A204.1 (cell line): ENCODE data around the gene GAS7.

Experiments
- FAIRE-seq: peaks from 2 replicates; lab custom pipeline; 2012; peaks lifted over from hg19 to GRCh38; lab: Jason Lieb, UNC

Gene GAS7

DNA sequence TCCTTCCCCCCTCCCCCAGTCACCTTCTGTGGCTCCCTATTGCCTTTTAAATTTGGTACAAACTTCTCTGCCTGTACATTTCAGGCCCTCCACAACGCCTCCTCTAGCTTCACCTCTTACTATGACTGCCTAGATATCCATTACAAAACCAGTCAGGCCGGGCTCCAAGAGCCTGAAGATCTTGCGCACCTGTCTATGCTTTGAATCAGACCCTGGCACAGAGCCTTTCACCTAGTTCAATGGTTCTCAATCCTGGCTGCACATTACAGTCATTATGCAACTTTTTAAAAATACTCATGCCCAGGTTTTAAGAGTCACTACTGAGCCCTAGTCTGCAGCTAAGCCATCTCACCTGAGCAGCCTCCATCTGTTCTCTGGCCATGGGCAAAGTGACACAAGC is 1.6 kb upstream of the GAS7 start:
- no peak for FAIRE-seq

DNA sequence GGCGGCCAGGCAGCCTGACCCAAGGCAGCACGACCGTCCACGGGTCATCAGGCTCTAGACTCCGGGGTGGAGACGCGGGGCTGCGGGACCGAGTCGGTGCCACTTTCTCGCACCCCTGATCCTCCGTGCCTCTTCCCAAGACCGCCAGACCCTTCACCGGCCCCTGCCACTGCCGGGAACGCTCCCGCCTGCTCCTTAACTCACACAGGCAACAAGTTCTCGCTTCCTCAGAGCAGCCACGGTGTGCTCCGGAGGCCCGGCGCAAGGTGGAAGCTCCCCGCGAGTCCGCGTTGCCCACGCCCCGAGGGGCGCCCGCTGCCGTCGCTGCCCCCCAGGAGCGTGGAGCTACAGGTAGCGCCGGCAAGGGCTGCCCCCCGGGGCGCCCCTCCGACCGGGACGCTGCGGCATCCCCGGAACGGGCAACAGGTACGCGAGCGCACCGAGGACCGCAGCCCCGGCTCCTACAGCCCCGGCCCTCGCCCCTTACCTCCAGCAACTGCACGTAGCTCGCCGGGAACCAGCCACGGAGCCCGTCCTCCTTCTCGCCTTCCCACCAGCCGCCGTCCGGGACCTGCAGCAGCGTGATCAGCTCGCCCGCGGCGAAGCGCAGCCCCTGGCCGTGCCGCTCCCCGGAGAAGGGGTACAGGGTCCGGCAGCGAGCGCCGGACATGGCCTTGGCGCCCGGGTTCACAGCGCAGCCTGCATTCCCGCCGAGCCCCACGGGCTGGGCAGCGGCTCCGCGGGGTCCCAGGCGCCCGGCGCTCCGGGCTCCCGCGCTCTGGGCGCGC is 491 bp downstream of the GAS7 start:
- no peak for FAIRE-seq

DNA sequence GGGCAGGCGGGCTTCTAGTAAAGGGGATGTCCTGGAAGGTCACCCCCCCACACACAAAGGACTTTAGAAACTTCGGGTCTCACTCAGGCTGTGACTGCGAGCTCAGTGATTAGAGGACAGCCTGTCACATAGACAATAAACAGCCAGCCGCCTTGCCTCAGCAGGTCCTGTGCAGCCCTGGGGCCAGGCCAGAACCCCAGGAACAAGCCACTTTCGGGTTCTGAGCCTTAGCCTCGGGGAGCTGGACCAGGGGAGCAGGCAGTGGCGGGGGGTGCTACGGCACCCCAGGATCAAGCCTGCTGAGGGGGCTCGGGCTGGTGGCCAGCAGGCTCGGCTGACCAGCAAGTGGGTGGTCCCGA is 1.1 kb downstream of the GAS7 start:
- FAIRE-seq: no peak

DNA sequence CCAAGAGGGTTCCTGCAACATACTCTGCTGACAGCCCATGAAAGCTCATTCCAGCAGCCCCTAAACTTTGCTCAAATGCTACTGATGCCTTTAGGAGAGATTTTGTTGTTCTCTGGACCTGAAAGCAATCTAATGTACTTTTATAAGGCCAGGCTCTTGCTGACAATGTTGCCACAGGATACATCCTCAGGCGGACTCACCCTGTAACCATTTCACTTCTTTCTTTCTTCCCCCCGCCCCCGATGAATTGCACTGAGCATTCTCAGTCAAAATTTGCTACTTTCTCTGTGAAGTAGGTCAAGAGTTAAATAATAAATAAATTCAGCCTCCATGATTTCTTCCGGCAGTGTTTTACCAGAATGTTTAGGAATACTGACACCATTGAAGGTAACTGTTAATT is 1.5 kb downstream of the GAS7 start:
- FAIRE-seq: no peak

DNA sequence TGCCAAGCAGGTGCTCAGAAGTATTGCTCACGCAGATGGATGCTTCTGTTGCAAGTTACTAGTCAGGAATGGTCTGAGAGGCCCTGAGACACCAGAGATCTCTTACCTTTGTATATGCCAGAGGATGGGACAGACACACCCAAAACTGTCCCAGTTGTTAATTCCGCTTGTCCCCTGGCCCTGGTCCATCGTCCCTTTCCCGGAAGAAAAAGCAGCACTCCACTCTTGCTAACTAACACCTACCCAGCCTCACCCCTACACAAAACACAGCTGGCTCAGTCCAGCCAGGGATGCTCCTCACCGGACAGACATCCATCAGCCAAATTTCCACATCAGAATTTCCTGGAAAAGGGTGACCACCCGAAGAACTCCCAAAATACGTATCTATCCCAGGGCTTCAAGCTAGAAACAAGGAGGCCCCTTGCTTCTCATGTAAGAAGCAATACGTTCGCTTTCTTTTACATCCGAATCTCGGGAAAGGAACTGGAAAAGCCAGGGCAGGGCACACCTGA is 2.0 kb downstream of the GAS7 start:
- no peak for FAIRE-seq

DNA sequence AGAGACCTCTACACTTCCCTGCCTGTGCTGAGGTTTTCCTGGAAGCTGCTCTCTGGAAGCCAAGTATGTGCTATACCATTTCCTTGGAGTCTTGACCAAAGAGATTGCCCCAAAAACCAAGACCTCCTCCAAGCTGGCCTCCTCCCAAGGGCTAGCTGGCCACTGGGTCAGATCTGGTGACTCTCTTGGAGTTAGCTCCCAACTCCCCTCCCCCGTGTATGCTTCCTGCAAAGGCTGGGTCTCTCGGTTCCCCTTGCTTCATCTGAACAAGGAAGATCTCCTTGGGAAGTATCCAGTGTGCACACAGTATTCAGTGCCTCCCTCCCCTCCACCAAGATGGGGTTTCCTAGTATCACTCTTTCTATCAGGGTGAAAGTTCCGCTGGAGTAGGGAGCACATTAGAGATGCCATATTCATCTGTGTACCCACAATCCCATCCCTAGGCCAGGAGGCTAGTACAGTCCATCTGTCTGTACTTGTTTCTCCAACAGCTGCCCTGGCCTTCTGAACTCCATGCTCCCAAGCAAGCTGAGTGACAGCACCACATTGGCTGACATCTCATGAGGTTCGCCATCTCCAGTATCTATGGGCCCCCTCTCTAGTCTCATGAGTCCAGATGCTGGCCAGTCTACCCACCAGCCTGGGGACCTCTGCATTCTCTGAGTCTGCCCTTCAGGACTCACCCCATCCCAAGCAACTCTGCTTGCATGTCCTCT is 3.2 kb downstream of the GAS7 start:
- no peak for FAIRE-seq

DNA sequence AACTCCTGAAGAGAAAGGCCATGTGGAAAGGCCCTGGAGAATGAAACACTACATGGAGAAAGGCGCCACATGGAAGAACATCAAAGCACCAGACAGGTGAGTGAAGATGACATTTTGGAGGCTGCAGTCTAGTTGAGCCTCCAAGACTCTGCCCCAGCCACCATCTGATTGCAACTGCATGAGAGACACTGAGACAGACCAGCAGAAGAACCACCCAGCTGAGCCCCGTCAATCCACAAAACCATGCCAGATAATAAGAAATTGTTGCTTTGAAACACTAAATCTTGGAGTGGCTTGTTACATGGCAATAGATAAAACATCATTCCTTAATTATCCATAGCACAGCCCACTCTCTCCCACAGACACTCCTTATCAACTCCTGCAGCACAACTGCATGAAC is 4.8 kb downstream of the GAS7 start:
- no peak for FAIRE-seq

DNA sequence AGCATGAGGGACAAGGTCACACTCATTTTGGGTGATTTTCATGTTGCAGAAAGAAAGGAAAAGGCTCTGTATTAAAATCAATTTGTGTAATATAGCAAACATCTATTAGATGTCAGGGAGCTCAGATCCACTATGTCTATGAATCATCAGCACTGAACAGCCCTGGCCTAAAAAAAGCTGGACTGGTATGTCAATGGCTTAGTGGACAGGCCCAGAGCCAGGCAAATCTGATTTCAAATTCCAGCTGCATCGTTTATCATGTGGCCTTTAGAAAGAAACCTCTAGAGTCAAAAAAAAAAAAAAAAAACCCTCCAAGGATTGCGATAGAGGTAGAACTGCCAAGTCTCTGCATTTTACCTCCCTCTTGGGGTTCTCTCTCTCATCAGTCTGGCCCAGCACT is 5.4 kb downstream of the GAS7 start:
- no peak for FAIRE-seq

DNA sequence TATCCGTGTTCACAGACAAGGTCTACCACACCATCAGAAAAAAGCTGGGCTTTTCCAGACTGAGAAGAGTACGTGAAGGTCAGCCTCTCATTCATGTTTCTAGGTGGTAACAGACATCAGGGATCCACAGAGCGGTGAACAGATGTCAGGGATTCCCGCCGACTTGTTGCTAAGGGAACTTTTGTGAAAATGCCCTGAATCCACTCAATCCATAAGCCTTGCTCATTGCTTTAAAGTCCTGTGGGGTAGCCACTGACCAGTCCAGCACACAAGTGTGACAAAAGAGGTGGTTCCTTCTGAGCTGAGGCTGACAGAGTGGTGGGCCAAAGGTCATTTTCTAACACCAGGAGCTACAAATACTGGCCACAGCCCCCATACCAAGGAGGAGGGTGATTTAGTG is 5.9 kb downstream of the GAS7 start:
- no peak for FAIRE-seq

DNA sequence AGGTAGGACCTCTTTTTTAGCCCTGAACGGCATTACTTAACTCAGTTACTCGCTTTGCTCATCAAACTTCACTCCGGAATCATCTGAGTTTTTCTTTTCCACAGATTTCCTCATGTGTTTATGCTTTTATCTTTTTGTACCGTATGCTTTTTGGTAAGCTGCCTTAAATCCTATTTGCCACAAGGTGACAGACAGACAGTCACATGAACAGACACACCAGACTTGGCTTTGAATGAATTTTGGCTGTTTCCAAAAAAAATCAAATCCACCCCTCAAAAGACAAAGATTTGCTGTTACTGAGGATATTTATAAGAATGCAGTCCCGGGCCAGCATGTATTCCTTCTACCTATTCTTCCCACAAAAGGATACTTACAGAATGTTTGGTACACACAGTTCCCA is 10.9 kb downstream of the GAS7 start:
- no peak for FAIRE-seq

DNA sequence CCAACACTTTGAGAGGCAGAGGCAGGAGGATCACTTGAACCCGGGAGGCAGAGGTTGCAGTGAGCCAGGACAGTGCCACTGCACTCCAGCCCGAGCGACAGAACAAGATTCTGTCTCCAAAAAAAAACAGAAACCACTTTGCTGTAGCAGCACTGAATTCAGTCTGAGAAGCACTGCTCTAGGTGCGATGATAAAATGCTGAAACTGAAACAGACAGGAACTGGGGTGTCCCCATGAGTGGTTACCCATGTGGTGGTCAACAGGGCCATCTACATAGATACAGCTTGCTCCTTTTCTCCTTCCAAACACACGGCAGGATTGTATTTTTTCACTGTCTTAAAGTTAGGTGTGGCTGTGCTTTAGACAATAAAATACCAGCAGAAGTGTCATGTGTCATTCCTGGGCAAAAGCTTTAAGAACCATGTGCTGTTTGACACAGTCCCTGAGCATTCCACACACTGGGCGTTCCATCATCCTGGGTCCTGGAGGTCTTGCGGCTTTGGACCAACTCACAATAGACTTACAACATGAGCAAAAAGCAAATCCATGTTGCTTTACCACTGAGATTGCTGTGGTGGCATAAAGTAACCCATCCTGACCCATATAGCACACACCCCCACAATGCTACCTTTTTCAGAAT is 11.5 kb downstream of the GAS7 start:
- no peak for FAIRE-seq

DNA sequence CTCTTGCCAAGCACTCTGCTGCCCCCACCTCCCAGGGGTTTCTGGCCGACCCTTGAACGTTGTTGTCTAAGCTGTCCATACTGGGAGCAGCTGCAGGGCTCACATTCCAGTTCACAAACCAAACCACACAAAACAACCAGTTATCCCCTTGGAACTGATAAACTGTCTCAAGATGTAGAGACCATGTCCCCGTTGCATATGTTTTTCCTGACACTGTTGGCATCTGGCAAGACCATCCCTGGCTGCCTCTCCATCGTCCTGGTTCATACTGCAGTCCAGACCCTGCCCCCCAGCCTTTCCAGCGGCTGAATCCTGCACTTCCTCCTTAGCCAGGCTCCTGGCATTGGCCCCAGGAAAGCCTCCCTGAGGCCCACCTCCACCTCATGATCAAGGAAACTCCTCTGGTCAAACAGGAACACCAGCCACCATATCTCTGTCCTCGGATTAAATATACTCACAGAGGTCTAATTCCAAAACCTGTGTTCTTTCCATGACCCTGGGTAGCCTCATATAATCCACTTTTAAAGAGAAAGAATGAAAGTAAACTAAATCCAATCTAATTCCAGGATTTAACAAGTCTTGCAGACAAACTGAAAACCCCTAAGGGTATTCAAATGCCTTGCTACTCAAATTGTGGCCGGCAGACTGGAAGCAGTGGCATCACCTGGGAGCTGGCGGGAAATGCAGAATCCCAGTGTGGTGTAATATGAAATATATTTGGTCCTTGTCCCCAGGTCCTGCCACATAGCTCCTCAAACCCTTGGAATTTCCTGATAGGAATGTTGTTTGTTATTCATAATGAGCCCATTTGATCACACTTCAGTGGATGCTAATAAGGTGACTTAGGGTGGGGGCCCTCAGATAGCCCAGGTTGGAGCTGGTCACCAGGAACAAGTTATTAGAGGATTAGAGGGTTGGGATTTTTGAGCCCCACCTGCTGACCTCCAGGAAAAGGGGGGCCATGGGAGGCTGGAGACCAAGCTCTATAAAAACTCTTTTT is 14.2 kb downstream of the GAS7 start:
- FAIRE-seq: no peak

DNA sequence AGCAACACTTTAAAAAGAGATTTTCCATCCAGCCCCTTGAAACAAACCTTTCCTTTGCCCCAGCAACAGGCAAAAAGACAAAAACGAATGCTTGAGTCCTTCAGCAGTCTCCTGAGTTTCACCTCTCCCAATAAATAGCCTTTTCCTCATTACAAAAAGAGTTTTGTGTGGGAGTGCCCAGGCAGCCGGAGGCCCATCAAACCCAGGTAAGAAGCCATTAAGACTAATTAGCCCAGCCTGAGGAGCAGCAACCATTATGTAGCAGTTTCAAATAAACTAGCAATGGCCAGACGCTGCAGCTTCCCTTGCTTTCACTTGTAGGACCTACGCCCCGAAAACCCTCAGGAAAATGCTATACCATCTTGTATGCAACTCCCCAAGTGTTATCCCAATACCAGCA is 15.6 kb downstream of the GAS7 start:
- FAIRE-seq: no peak

DNA sequence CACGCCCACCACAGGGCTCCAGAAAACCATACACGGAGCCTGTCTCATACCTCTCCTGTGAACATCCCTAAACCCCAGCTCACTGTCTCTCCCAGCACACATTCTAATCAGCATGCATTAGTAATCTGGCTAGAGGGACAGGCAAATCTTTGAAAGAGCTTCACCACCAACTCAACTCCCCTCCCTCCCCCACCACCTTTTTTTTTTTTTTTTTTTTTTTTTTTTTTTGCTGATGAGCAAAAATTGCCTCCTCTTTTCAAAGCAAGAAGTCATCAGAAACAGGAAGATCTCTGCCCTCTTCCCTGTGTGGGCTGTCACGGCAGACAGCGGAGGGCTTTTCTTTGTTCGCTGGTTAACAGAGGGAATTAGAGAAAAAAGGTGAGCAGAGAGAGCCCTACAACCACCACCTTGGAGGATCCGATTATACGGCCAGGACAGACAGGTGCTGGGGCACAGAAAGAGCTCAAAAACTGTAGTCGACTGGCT is 19.9 kb downstream of the GAS7 start:
- FAIRE-seq: no peak

DNA sequence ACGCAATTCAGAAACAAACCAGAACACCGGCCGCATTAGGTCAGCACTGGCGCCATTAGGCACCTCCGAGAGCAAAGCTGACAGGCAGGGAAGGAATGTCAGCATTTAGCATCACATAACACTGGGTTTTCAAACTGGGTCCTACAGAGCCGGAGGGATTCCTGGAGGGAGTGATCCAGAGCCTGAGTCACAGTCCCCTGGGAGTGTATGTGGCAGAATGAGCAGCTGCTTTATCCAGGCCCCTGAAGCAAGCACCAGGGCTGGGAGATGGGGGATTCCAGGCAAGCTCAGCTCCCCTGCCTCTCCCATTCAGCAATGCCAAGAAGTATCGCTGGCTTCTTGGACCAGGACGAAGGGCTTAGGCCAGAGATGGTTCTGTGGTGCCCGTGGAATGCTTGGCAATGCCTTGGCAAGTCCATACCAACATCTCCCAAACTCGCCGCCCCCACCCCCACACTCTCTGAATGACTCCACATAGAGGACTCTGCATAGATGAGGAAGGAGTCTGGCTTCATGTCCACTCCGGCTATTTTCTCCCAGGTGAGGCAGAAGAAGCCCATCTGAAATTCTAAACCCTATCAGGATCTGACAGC is 20.4 kb downstream of the GAS7 start:
- FAIRE-seq: no peak

DNA sequence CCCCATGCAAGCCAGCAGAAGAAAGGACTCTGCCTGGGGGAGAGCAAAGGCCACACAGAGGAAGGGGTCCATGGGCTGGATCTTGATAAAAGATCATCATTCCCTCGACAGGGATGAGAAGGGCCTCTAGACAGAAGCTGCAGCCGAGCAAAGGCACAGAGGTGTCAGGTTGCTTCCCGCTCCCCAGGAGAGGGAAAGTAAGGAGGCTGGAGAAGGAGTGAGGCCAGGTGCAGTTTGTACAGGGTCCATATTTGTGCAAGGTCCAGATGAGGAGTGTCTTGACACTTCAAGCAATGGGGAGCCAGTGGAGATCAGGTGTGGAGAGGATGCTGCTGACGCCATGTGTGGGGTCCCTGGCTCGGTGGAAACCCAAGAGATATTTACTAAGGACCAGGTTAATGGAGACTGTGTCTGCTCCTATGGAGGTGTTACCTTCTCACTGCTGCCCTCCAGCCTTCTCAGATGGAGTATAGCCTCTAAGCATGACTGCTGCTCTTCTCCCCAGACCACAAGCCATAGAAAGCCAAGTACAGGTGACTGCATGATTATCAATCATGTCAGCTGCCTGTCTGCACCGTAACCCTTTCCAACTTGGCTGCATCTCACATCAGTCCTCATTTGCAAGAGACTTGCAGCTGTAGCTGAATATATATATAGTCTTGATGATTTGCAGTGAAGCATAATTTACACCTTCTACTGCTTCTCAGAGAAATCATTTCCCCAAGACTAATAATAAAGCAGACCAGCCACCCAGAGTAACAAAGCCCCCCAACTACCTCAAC is 21.1 kb downstream of the GAS7 start:
- FAIRE-seq: no peak

DNA sequence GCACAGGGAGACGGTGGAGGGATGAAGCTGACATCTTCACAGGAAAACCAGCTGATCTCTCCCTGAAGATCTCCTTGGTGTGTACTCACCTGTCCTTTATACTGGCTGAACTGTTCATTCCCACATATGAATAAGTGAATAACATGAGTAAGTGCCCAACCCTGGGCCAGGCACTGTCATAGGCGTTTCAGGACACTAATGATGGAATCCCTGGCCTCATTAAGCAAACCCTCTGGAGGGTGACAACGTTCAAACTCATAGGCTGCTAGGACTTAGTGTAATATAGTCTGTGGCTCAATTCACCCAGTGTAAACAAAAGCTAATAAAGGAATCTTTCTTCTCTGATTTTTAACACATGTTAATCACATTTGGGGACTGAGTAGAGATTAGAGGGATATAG is 24.5 kb downstream of the GAS7 start:
- FAIRE-seq: no peak

DNA sequence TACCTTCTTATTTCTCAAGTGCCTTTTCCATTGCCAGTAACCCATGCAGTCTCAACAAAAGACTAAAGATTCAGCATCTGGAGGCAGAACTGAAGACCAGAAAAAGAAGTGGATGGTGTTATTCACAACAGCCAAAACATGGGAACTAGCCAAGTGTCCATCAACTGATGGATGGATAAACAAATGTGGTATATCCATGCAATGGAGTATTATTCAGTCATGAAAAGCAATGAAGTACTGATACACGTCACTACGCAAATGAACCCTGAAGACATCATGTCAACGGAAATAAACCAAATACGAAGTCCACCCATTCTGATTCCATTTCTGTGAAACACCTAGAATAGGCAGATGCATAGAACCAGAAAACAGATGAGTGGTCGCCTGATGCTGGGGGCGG is 25.6 kb downstream of the GAS7 start:
- FAIRE-seq: no peak

DNA sequence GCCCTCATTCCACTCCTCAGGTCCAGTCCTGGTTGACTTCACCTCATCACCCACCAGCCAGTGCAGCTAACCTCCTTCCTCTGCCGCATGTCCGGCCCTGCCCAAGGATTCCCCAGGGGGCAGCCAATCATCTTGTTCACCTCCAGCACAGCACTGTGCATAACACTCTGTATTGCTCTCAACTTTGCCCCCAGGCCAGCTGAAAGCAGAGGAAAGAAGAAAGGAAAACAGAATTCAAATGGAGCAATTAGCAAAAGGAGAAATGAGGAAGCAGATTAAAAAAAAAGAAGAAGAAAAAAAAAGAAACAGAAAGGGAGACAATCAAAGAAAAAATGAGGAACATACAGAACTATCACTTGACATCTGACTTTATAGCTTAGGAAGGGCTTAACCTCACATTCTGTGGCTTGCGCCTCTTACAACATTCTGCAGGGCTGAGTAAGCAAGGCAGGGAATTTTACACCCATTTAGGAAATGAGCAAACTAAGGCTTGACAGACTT is 26.1 kb downstream of the GAS7 start:
- no peak for FAIRE-seq

DNA sequence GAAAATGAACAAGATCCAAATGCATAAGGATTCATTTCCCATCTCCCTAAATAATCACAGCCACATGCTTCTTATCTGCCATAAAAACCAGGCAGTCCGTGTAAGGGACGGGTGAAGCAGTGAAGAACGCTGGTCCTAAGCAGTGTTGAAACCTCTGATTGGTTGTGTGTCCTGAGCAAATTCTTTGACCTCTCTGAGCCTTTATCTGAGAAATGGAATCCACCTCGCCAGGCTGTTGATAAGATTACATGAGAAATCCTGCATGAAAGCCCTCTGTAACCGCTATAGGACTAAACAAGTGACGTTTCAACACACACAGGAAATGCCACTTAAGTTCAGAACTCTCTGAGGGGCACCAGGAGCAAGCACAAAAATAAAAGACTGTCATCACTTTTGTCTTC is 26.8 kb downstream of the GAS7 start:
- FAIRE-seq: no peak

DNA sequence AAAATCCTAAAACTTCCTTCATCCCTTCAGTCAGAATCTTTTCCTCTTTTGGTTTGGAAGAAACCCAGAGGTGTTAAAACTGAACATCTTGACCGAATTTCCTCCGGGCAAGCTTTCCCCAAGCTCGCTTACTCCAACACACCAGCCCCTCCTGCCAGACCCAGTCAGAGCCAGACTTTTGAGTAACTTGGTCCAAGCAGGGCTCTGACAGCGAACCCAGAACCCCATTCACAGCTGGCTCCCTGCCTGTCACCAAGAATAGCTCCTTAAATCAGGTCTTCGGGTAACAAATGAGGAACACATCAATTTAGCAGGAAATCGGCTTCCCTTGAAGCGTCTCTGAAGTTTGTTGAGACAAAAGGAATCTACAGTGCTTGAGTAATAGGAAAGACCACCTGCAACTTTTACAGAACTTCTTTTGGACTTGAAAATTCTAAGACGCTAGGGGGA is 27.3 kb downstream of the GAS7 start:
- FAIRE-seq: no peak
